ENCODE measurements around the gene UBAP2. TPM values are rescaled to one million over a fixed set of nuclear protein-coding genes. Genes with fewer than 3 reads are reported as not detected.

UBAP2 gene
- polyA plus RNA-seq, 1 donor, result 26.1 TPM

- Histone ChIP-seq H3K4me1 (ENCODE audit: control insufficient read depth, insufficient read depth, low read length) (no peaks in the 10 kb centered on the region), H3K9me3 (ENCODE audit: control insufficient read depth, low read depth, low read length) (no peaks in the 10 kb centered on the region), H3K4me3 (ENCODE audit: low read length) (no peak overlapping the region), H3K27ac (ENCODE audit: low read length) (no peak overlapping the region), H3K36me3 (ENCODE audit: control insufficient read depth, insufficient read depth, low read length) (peaks cover 22% of the 10 kb centered on the region), H3K27me3 (ENCODE audit: control insufficient read depth, insufficient read depth, low read length) (no peaks in the 10 kb centered on the region)
- no peak for DNase-seq
- no CpG with 5 or more reads among the region's 2 CpGs for WGBS (ENCODE audit: insufficient coverage, low lambda C conversion rate)
Measured at GRCh38 chr9:33906769-33907168, 141.9 kb downstream of the UBAP2 start.

- Histone ChIP-seq H3K4me1 (ENCODE audit: control insufficient read depth, insufficient read depth, low read length) (no peaks in the 10 kb centered on the region), H3K9me3 (ENCODE audit: control insufficient read depth, low read depth, low read length) (no peaks in the 10 kb centered on the region), H3K27ac (ENCODE audit: low read length) (no peak overlapping the region), H3K27me3 (ENCODE audit: control insufficient read depth, insufficient read depth, low read length) (no peaks in the 10 kb centered on the region), H3K36me3 (ENCODE audit: control insufficient read depth, insufficient read depth, low read length) (peaks cover 32% of the 10 kb centered on the region), H3K4me3 (ENCODE audit: low read length) (no peak overlapping the region)
- DNase-seq, result no peak
- 100% methylated on average over 1 of the region's 1 CpG for WGBS (ENCODE audit: insufficient coverage, low lambda C conversion rate)
Measured at GRCh38 chr9:33905137-33905536, 143.6 kb downstream of the UBAP2 start.

GRCh38 chr9:33903157-33903780, 145.4 kb downstream of the UBAP2 start:
- H3K4me3 ChIP-seq (ENCODE audit: low read length), result no peak overlapping the region
- 100% methylated on average over 1 of the region's 4 CpGs for WGBS (ENCODE audit: insufficient coverage, low lambda C conversion rate)
- no peaks in the 10 kb centered on the region for H3K9me3 ChIP-seq (ENCODE audit: control insufficient read depth, low read depth, low read length)
- no peaks in the 10 kb centered on the region for H3K4me1 ChIP-seq (ENCODE audit: control insufficient read depth, insufficient read depth, low read length)
- no peak overlapping the region for H3K27ac ChIP-seq (ENCODE audit: low read length)
- no peaks in the 10 kb centered on the region for H3K27me3 ChIP-seq (ENCODE audit: control insufficient read depth, insufficient read depth, low read length)
- H3K36me3 ChIP-seq (ENCODE audit: control insufficient read depth, insufficient read depth, low read length), result peaks cover 37% of the 10 kb centered on the region
- no peak for DNase-seq

GRCh38 chr9:33894316-33894715, 154.4 kb downstream of the UBAP2 start:
- Histone ChIP-seq H3K4me3 (ENCODE audit: low read length) (no peak overlapping the region), H3K27ac (ENCODE audit: low read length) (no peak overlapping the region), H3K27me3 (ENCODE audit: control insufficient read depth, insufficient read depth, low read length) (no peaks in the 10 kb centered on the region), H3K9me3 (ENCODE audit: control insufficient read depth, low read depth, low read length) (no peaks in the 10 kb centered on the region), H3K4me1 (ENCODE audit: control insufficient read depth, insufficient read depth, low read length) (no peaks in the 10 kb centered on the region), H3K36me3 (ENCODE audit: control insufficient read depth, insufficient read depth, low read length) (peaks cover 9% of the 10 kb centered on the region)
- no peak for DNase-seq

GRCh38 chr9:33893861-33894260, 154.8 kb downstream of the UBAP2 start:
- Histone ChIP-seq H3K4me1 (ENCODE audit: control insufficient read depth, insufficient read depth, low read length) (no peaks in the 10 kb centered on the region), H3K9me3 (ENCODE audit: control insufficient read depth, low read depth, low read length) (no peaks in the 10 kb centered on the region), H3K27ac (ENCODE audit: low read length) (no peak overlapping the region), H3K4me3 (ENCODE audit: low read length) (no peak overlapping the region), H3K27me3 (ENCODE audit: control insufficient read depth, insufficient read depth, low read length) (no peaks in the 10 kb centered on the region), H3K36me3 (ENCODE audit: control insufficient read depth, insufficient read depth, low read length) (peaks cover 10% of the 10 kb centered on the region)
- DNase-seq, result no peak

- 83% methylated on average over 2 of the region's 2 CpGs for whole genome bisulfite sequencing (ENCODE audit: insufficient coverage, low lambda C conversion rate)
- peaks cover 14% of the 10 kb centered on the region for H3K36me3 ChIP-seq (ENCODE audit: control insufficient read depth, insufficient read depth, low read length)
- no peak for DNase-seq
- H3K27ac ChIP-seq (ENCODE audit: low read length), result no peak overlapping the region
- no peaks in the 10 kb centered on the region for H3K27me3 ChIP-seq (ENCODE audit: control insufficient read depth, insufficient read depth, low read length)
- no peaks in the 10 kb centered on the region for H3K9me3 ChIP-seq (ENCODE audit: control insufficient read depth, low read depth, low read length)
- H3K4me1 ChIP-seq (ENCODE audit: control insufficient read depth, insufficient read depth, low read length), result no peaks in the 10 kb centered on the region
- H3K4me3 ChIP-seq (ENCODE audit: low read length), result no peak overlapping the region
Measured at GRCh38 chr9:33885948-33886347, 162.7 kb downstream of the UBAP2 start.

GRCh38 chr9:33884856-33885701, 163.6 kb downstream of the UBAP2 start:
- WGBS (ENCODE audit: insufficient coverage, low lambda C conversion rate), result 29% methylated on average over 3 of the region's 5 CpGs
- H3K27ac ChIP-seq (ENCODE audit: low read length), result no peak overlapping the region

GRCh38 chr9:33881635-33882034, 167.1 kb downstream of the UBAP2 start:
- Histone ChIP-seq H3K27ac (ENCODE audit: low read length) (no peak overlapping the region), H3K9me3 (ENCODE audit: control insufficient read depth, low read depth, low read length) (no peaks in the 10 kb centered on the region), H3K4me1 (ENCODE audit: control insufficient read depth, insufficient read depth, low read length) (no peaks in the 10 kb centered on the region), H3K27me3 (ENCODE audit: control insufficient read depth, insufficient read depth, low read length) (no peaks in the 10 kb centered on the region), H3K4me3 (ENCODE audit: low read length) (no peak overlapping the region), H3K36me3 (ENCODE audit: control insufficient read depth, insufficient read depth, low read length) (no peaks in the 10 kb centered on the region)
- DNase-seq, result no peak
- no CpG with 5 or more reads among the region's 1 CpG for WGBS (ENCODE audit: insufficient coverage, low lambda C conversion rate)

More at GRCh38 chr9:33884856-33885701, 163.6 kb downstream of the UBAP2 start:
- Histone ChIP-seq H3K4me3 (ENCODE audit: low read length) (no peak overlapping the region), H3K9me3 (ENCODE audit: control insufficient read depth, low read depth, low read length) (no peaks in the 10 kb centered on the region), H3K4me1 (ENCODE audit: control insufficient read depth, insufficient read depth, low read length) (no peaks in the 10 kb centered on the region), H3K36me3 (ENCODE audit: control insufficient read depth, insufficient read depth, low read length) (peaks cover 13% of the 10 kb centered on the region), H3K27me3 (ENCODE audit: control insufficient read depth, insufficient read depth, low read length) (no peaks in the 10 kb centered on the region)
- peak in 1 of 2 donors; percentile 25 for DNase-seq

GRCh38 chr9:33880211-33881089, 168.2 kb downstream of the UBAP2 start:
- H3K27me3 ChIP-seq (ENCODE audit: control insufficient read depth, insufficient read depth, low read length), result no peaks in the 10 kb centered on the region
- 100% methylated on average over 2 of the region's 8 CpGs for WGBS (ENCODE audit: insufficient coverage, low lambda C conversion rate)
- no peaks in the 10 kb centered on the region for H3K4me1 ChIP-seq (ENCODE audit: control insufficient read depth, insufficient read depth, low read length)
- no peak overlapping the region for H3K4me3 ChIP-seq (ENCODE audit: low read length)
- H3K36me3 ChIP-seq (ENCODE audit: control insufficient read depth, insufficient read depth, low read length), result no peaks in the 10 kb centered on the region
- no peak for DNase-seq
- no peak overlapping the region for H3K27ac ChIP-seq (ENCODE audit: low read length)
- H3K9me3 ChIP-seq (ENCODE audit: control insufficient read depth, low read depth, low read length), result no peaks in the 10 kb centered on the region

GRCh38 chr9:33878691-33879366, 169.9 kb downstream of the UBAP2 start:
- no peaks in the 10 kb centered on the region for H3K27me3 ChIP-seq (ENCODE audit: control insufficient read depth, insufficient read depth, low read length)
- no peak for DNase-seq
- no peak overlapping the region for H3K4me3 ChIP-seq (ENCODE audit: low read length)
- no peaks in the 10 kb centered on the region for H3K4me1 ChIP-seq (ENCODE audit: control insufficient read depth, insufficient read depth, low read length)
- no CpG with 5 or more reads among the region's 7 CpGs for WGBS (ENCODE audit: insufficient coverage, low lambda C conversion rate)
- H3K27ac ChIP-seq (ENCODE audit: low read length), result no peak overlapping the region
- H3K9me3 ChIP-seq (ENCODE audit: control insufficient read depth, low read depth, low read length), result no peaks in the 10 kb centered on the region
- H3K36me3 ChIP-seq (ENCODE audit: control insufficient read depth, insufficient read depth, low read length), result no peaks in the 10 kb centered on the region

All from large intestine (tissue), 3 donors.